Endothelial cell of umbilical vein (primary cell): ENCODE results near the gene SPDYE5. TPM values are rescaled to one million over a fixed set of nuclear protein-coding genes. Genes with fewer than 3 reads are reported as not detected.

Experiments used
- BruUV-seq: library from RNA; stranded (reverse); fragments of 400-500 nt; replicated peaks from 2 replicates; lab custom pipeline; 2021; lab: Mats Ljungman, UMichigan
- CTCF ChIA-PET: fragments of 300-600, 350-600 bp; sonication (Branson Sonifier 250); formaldehyde crosslinking; loops from one replicate; lab custom pipeline; 2021; ENCODE audit warnings: antibody characterized with exemption, inconsistent platforms; lab: Charles Lee
- POLR2A ChIA-PET: fragments of 300-600, 350-600 bp; sonication (Branson Sonifier 250); formaldehyde crosslinking; loops from one replicate; lab custom pipeline; 2021; ENCODE audit warnings: antibody characterized with exemption, inconsistent platforms; lab: Charles Lee
- DNase-seq: peaks from one replicate; pipeline ENCODE4 v3.0.0-alpha.2; 2011; ENCODE audit warnings: low read depth, low spot score
- FAIRE-seq: peaks from 2 replicates; lab custom pipeline; 2011; peaks lifted over from hg19 to GRCh38; lab: Jason Lieb, UNC
- H2AFZ ChIP-seq: 2 replicates; pipeline ENCODE4 v1.6.0; 2012; ENCODE audit warnings: low read depth, low read length, control low read depth, inconsistent platforms
- H3K27ac ChIP-seq: 2 replicates; pipeline ENCODE4 v1.5.1; 2011; ENCODE audit warnings: low read depth, mild to moderate bottlenecking, control low read depth, low read length, moderate library complexity; ENCODE audit not compliant: insufficient read depth
- H3K27me3 ChIP-seq, 2 experiments: 2 replicates each; pipeline versions ENCODE4 v1.6.0 to v1.6.1; 2011; ENCODE audit warnings: low read length in 2 of 2, mixed read lengths in 1 of 2; ENCODE audit not compliant: control insufficient read depth in 2 of 2, insufficient read depth in 2 of 2
- H3K36me3 ChIP-seq, 2 experiments: 2 replicates in 1 of 2; 3 replicates in 1 of 2; pipeline ENCODE4 v1.5.1; 2011; ENCODE audit warnings: low read length in 2 of 2, mild to moderate bottlenecking in 1 of 2, moderate library complexity in 1 of 2; ENCODE audit not compliant: control insufficient read depth in 2 of 2, insufficient read depth in 2 of 2; ENCODE audit errors: extremely low read depth in 1 of 2
- H3K4me1 ChIP-seq: 3 replicates; pipeline ENCODE4 v1.5.1; 2011; ENCODE audit warnings: mild to moderate bottlenecking, low read length; ENCODE audit not compliant: control insufficient read depth, insufficient read depth; ENCODE audit errors: extremely low read depth
- H3K4me2 ChIP-seq: 2 replicates; pipeline ENCODE4 v1.6.1; 2011; ENCODE audit warnings: low read length, control low read depth, mixed read lengths; ENCODE audit not compliant: insufficient read depth
- H3K4me3 ChIP-seq, 3 experiments: fragments of 200-600 bp in 1 of 3; sonication (generic), shearing (Covaris generic) in 1 of 3; replicated peaks in 1 of 3; 2 replicates each; pipeline ENCODE4 v1.5.1; 2011 to 2016; ENCODE audit warnings: control low read depth in 3 of 3, low read length in 3 of 3, mild to moderate bottlenecking in 2 of 3, inconsistent platforms in 1 of 3, low read depth in 1 of 3, moderate library complexity in 1 of 3; ENCODE audit not compliant: insufficient read depth in 1 of 3
- H3K79me2 ChIP-seq: 2 replicates; pipeline ENCODE4 v1.6.0; 2012; ENCODE audit warnings: low read length, inconsistent platforms; ENCODE audit not compliant: control insufficient read depth, insufficient read depth
- H3K9ac ChIP-seq: replicated peaks from 2 replicates; pipeline ENCODE3; 2011; ENCODE audit warnings: low read length, control low read depth; ENCODE audit not compliant: insufficient read depth; ENCODE audit errors: extremely low read depth
- H3K9me1 ChIP-seq: replicated peaks from 3 replicates; pipeline ENCODE4 v1.6.0; 2011; ENCODE audit warnings: mild to moderate bottlenecking, low read length; ENCODE audit not compliant: control insufficient read depth, insufficient read depth; ENCODE audit errors: extremely low read depth
- H3K9me3 ChIP-seq: replicated peaks from 2 replicates; pipeline ENCODE4 v1.5.1; 2012; ENCODE audit warnings: low read length, inconsistent platforms; ENCODE audit not compliant: control insufficient read depth, insufficient read depth
- H4K20me1 ChIP-seq: replicated peaks from 2 replicates; pipeline ENCODE3; 2011; ENCODE audit warnings: mild to moderate bottlenecking, low read length; ENCODE audit not compliant: control insufficient read depth, insufficient read depth; ENCODE audit errors: extremely low read depth
- CTCF ChIP-seq, 2 donors: IDR thresholded peaks; 1 replicate in 1 of 2; 2 replicates in 1 of 2; pipeline ENCODE4 v1.5.1; 2011; ENCODE audit warnings: low read length in 2 of 2, mild to moderate bottlenecking in 2 of 2, moderate library complexity in 2 of 2, control low read depth in 1 of 2, inconsistent platforms in 1 of 2, low read depth in 1 of 2; ENCODE audit not compliant: insufficient read depth in 1 of 2; ENCODE audit errors: extremely low read depth in 1 of 2
- EZH2 ChIP-seq: IDR thresholded peaks from 2 replicates; pipeline ENCODE4 v1.6.1; 2012; ENCODE audit warnings: borderline replicate concordance, low read depth, mild to moderate bottlenecking, moderate library complexity, low read length, inconsistent platforms; ENCODE audit not compliant: severe bottlenecking
- FOS ChIP-seq: IDR thresholded peaks from 2 replicates; pipeline ENCODE4 v1.6.1; 2011; ENCODE audit warnings: mild to moderate bottlenecking, low read length, moderate library complexity, borderline replicate concordance; ENCODE audit not compliant: insufficient read depth
- GATA2 ChIP-seq: IDR thresholded peaks from 2 replicates; pipeline ENCODE4 v1.7.0; 2011; ENCODE audit warnings: low read depth, mild to moderate bottlenecking, moderate library complexity, mixed read lengths, low read length; ENCODE audit not compliant: insufficient read length, insufficient read depth
- JUN ChIP-seq: IDR thresholded peaks from 2 replicates; pipeline ENCODE4 v1.6.1; 2011; ENCODE audit warnings: borderline replicate concordance, low read depth; ENCODE audit not compliant: insufficient read length, insufficient read depth
- MAX ChIP-seq: IDR thresholded peaks from 2 replicates; pipeline ENCODE4 v1.6.1; 2011; ENCODE audit not compliant: insufficient read depth, insufficient read length
- MYC ChIP-seq: IDR thresholded peaks from one replicate; pipeline ENCODE4 v1.6.1; 2011; ENCODE audit warnings: mild to moderate bottlenecking, low read depth, low read length
- POLR2A ChIP-seq: IDR thresholded peaks from 2 replicates; pipeline ENCODE4 v1.6.1; 2012; ENCODE audit warnings: low read depth, mild to moderate bottlenecking, control low read depth, low read length
- POLR2AphosphoS5 ChIP-seq: IDR thresholded peaks from 2 replicates; pipeline ENCODE4 v1.6.1; 2012; ENCODE audit warnings: low read depth, mild to moderate bottlenecking, control low read depth, low read length, moderate library complexity; ENCODE audit not compliant: insufficient read depth
- dilution Hi-C: fragments of 300-500 bp; cut with MboI; formaldehyde crosslinking; loops from one replicate; pipeline ENCODE4 v1.15.0; 2019; ENCODE audit warnings: low sequenced_read_pairs; ENCODE audit not compliant: extremely low pct_ligation_motif_present
- intact Hi-C: fragments of 100-400 bp; cut with micrococcal nuclease; formaldehyde crosslinking; loops from one replicate; pipeline ENCODE4 v1.10.0; 2022
- polyA plus RNA-seq, 4 experiments: library from polyadenylated mRNA; depleted of rRNA in 3 of 4; stranded (reverse) in 3 of 4; unstranded in 1 of 4; fragments of >200 nt; gene quantifications; 2 replicates each; pipeline versions ENCODE4 v1.2.1 to v1.2.3, GENCODE V29; 2011 to 2012; ENCODE audit warnings: missing spikeins in 1 of 4
- total RNA-seq: library from RNA; stranded (reverse); gene quantifications from 2 replicates; pipeline ENCODE4 v1.2.3, GENCODE V29; 2021

Gene SPDYE5
- total and polyA plus RNA-seq, 2 donors (not counting 3 experiments of a cell fraction or from before 2014, with no cell fraction given), result not detected

GRCh38 chr7:75534727-75535307, 42.7 kb downstream of the SPDYE5 start:
- Histone ChIP-seq H3K4me3 (no peak overlapping the region), H3K27me3 (no peaks in the 10 kb centered on the region), H3K9ac (no peak overlapping the region), H3K9me1 (no peaks in the 10 kb centered on the region), H3K79me2 (no peaks in the 10 kb centered on the region), H4K20me1 (no peaks in the 10 kb centered on the region), H3K9me3 (no peaks in the 10 kb centered on the region), H3K4me2 (no peak overlapping the region), H3K27ac (no peak overlapping the region), H3K4me1 (no peaks in the 10 kb centered on the region), H2AFZ (no peak overlapping the region), H3K36me3 (peaks cover 0 to 20% of the 10 kb centered on the region in 2 experiments)
- FAIRE-seq (no peak), DNase-seq (no peak)
- TF ChIP-seq GATA2 (no peak), JUN (no peak), MYC (no peak), FOS (no peak), MAX (no peak), POLR2AphosphoS5 (no peak), CTCF (IDR thresholded peaks at IDR 0.05; ENCODE audit: extremely low read depth in 1 of 2, insufficient read depth in 1 of 2, low read depth in 1 of 2, low read length in 2 of 2) (no peak), EZH2 (no peak), POLR2A (no peak)
- dilution Hi-C loops (no loop called here), intact Hi-C loops (no loop called here)
- CTCF ChIA-PET, result interaction anchor here (0.8 kb wide), 1 partner anchor 485 kb away, joined by 5 read pairs; no protein-coding TSS in a partner anchor
- no TSS peak for BruUV-seq
- POLR2A ChIA-PET, result interaction anchor here (0.7 kb wide), 1 partner anchor 159 kb away, joined by 3 read pairs; no protein-coding TSS in a partner anchor
